H1 (cell line): ENCODE data around the gene PIK3R6. TPM values are rescaled to one million over a fixed set of nuclear protein-coding genes. Genes with fewer than 3 reads are reported as not detected.

ENCODE experiments used
- CHD2 ChIP-seq: IDR thresholded peaks from 2 replicates; pipeline ENCODE4 v1.6.1; 2012; ENCODE audit warnings: low read length, improper control_type of control experiment
- CHD7 ChIP-seq: fragments of 300-600 bp; sonication (generic); IDR thresholded peaks from 2 replicates; pipeline ENCODE4 v1.7.1; 2012; ENCODE audit warnings: low read length, moderate library complexity, mild to moderate bottlenecking, inconsistent platforms; ENCODE audit not compliant: insufficient replicate concordance
- CREB1 ChIP-seq: IDR thresholded peaks from 2 replicates; pipeline ENCODE4 v1.6.1; 2012; ENCODE audit warnings: inconsistent platforms
- CTBP2 ChIP-seq: IDR thresholded peaks from 2 replicates; pipeline ENCODE4 v1.7.0; 2011; ENCODE audit warnings: borderline replicate concordance, mild to moderate bottlenecking, moderate library complexity, mixed read lengths, low read length; ENCODE audit not compliant: insufficient read depth, insufficient read length
- KDM5A ChIP-seq: fragments of 200-600 bp; IDR thresholded peaks from 2 replicates; pipeline ENCODE4 v1.7.1; 2012; ENCODE audit warnings: mild to moderate bottlenecking, low read length, inconsistent platforms, mixed read lengths
- NRF1 ChIP-seq: IDR thresholded peaks from 2 replicates; pipeline ENCODE4 v1.6.1; 2011; ENCODE audit warnings: mild to moderate bottlenecking, low read depth, low read length, improper control_type of control experiment
- SIRT6 ChIP-seq: IDR thresholded peaks from one replicate; pipeline ENCODE4 v1.7.1; 2012; ENCODE audit warnings: low read length, inconsistent platforms
- polyA plus RNA-seq, 7 experiments: library from polyadenylated mRNA; depleted of rRNA in 3 of 7; stranded (reverse) in 5 of 7; unstranded in 2 of 7; fragments of >200 nt in 5 of 7; fragments of 200-250 nt in 2 of 7; gene quantifications; 1 replicate in 5 of 7; 2 replicates in 1 of 7; 4 replicates in 1 of 7; pipeline versions ENCODE4 v1.2.1 to v1.2.3, GENCODE V29; 2011 to 2013; ENCODE audit warnings: missing spikeins in 2 of 7, mixed read lengths in 2 of 7
- total RNA-seq: library from RNA; stranded (reverse); fragmentation: NEBNext Ultra II Directional; extraction: Animal tissue kit (Norgen Biotek cat#: 25700); gene quantifications from 2 replicates; pipeline ENCODE4 v1.2.1, GENCODE V29; 2021

The PIK3R6 gene
- total and polyA plus RNA-seq, 2 of the 8 experiments (the other 6 are each of a cell fraction or from before 2014, with no cell fraction given): 0.24 to 1.2 TPM

GRCh38 chr17:8893621-8894201 lies 26.2 kb upstream of the PIK3R6 start (continued):
- no peak for TF ChIP-seq CHD7
- no peak for TF ChIP-seq NRF1
- no peak for TF ChIP-seq CREB1
- TF ChIP-seq CTBP2: no peak
- TF ChIP-seq CHD2: no peak
- no peak for TF ChIP-seq KDM5A
- no peak for TF ChIP-seq SIRT6
